IMR-90 (cell line): Measurements from ENCODE around the gene RIMS1. TPM values are rescaled to one million over a fixed set of nuclear protein-coding genes. Genes with fewer than 3 reads are reported as not detected.

Experiments
- ATAC-seq: fragments of 200-7000 bp; cut with Tn5 transposase; 2 replicates; pipeline ENCODE4 v1.9.1; 2020; ENCODE audit warnings: low read depth, mild to moderate bottlenecking, moderate library complexity
- BruUV-seq: library from RNA; stranded (reverse); fragments of 400-500 nt; replicated peaks from 2 replicates; lab custom pipeline; 2021; lab: Mats Ljungman, UMichigan
- CTCF ChIA-PET: fragments of 300-600 bp; formaldehyde crosslinking; extraction: SDS; loops from one replicate; lab custom pipeline; 2021; ENCODE audit warnings: antibody characterized with exemption; lab: Yijun Ruan, JAX
- POLR2A ChIA-PET: fragments of 300-600 bp; sonication (Branson Sonifier 250); formaldehyde crosslinking; loops from one replicate; lab custom pipeline; 2022; ENCODE audit warnings: antibody characterized with exemption; ENCODE audit not compliant: unreplicated experiment; lab: Charles Lee
- DNase-seq: peaks from one replicate; pipeline ENCODE4 v3.0.0; 2013
- H2AFZ ChIP-seq: replicated peaks from 2 replicates; pipeline ENCODE3; 2013; ENCODE audit warnings: low read length, mild to moderate bottlenecking; ENCODE audit not compliant: poor library complexity
- H2AK5ac ChIP-seq: 2 replicates; pipeline ENCODE4 v1.6.1; 2013; ENCODE audit warnings: low read depth, low read length, inconsistent platforms
- H2AK9ac ChIP-seq: replicated peaks from 2 replicates; pipeline ENCODE3; 2013; ENCODE audit warnings: mild to moderate bottlenecking, low read depth, low read length, moderate library complexity; ENCODE audit not compliant: poor library complexity
- H2BK120ac ChIP-seq: 2 replicates; pipeline ENCODE4 v1.6.1; 2013; ENCODE audit warnings: low read depth, low read length, inconsistent platforms
- H2BK15ac ChIP-seq: 3 replicates; pipeline ENCODE4 v1.6.1; 2013; ENCODE audit warnings: low read depth, low read length, inconsistent platforms
- H2BK20ac ChIP-seq: 2 replicates; pipeline ENCODE4 v1.6.1; 2013; ENCODE audit warnings: low read depth, mild to moderate bottlenecking, inconsistent platforms, low read length, moderate library complexity
- H2BK5ac ChIP-seq: 2 replicates; pipeline ENCODE4 v1.6.1; 2013; ENCODE audit warnings: mild to moderate bottlenecking, low read depth, low read length, inconsistent platforms; ENCODE audit not compliant: poor library complexity, severe bottlenecking
- H3K14ac ChIP-seq: replicated peaks from 2 replicates; pipeline ENCODE4 v1.6.1; 2013; ENCODE audit warnings: low read depth, low read length, inconsistent platforms
- H3K18ac ChIP-seq: 2 replicates; pipeline ENCODE4 v1.6.1; 2013; ENCODE audit warnings: low read depth, low read length, control low read depth
- H3K23ac ChIP-seq: 2 replicates; pipeline ENCODE4 v1.6.1; 2013; ENCODE audit warnings: low read depth, low read length, inconsistent platforms
- H3K27ac ChIP-seq: 2 replicates; pipeline ENCODE4 v1.5.1; 2013; ENCODE audit warnings: mild to moderate bottlenecking, control low read depth, low read length; ENCODE audit not compliant: insufficient read depth
- H3K27me3 ChIP-seq: 2 replicates; pipeline ENCODE4 v1.6.1; 2013; ENCODE audit warnings: low read length; ENCODE audit not compliant: control insufficient read depth, insufficient read depth
- H3K36me3 ChIP-seq: 2 replicates; pipeline ENCODE4 v1.6.1; 2013; ENCODE audit warnings: low read length, mixed read lengths; ENCODE audit not compliant: control insufficient read depth, insufficient read depth
- H3K4ac ChIP-seq: 2 replicates; pipeline ENCODE4 v1.6.1; 2013; ENCODE audit warnings: low read depth, low read length, inconsistent platforms
- H3K4me1 ChIP-seq: 2 replicates; pipeline ENCODE4 v1.6.1; 2013; ENCODE audit warnings: low read length, mixed read lengths; ENCODE audit not compliant: control insufficient read depth, insufficient read depth
- H3K4me2 ChIP-seq: 2 replicates; pipeline ENCODE4 v1.6.1; 2013; ENCODE audit warnings: low read depth, mild to moderate bottlenecking, control low read depth, low read length, moderate library complexity
- H3K4me3 ChIP-seq: 2 replicates; pipeline ENCODE4 v1.5.1; 2013; ENCODE audit warnings: low read depth, mild to moderate bottlenecking, control low read depth, low read length, moderate library complexity; ENCODE audit not compliant: insufficient read depth
- H3K56ac ChIP-seq: 2 replicates; pipeline ENCODE4 v1.6.1; 2013; ENCODE audit warnings: low read length, inconsistent platforms; ENCODE audit not compliant: insufficient read depth; ENCODE audit errors: extremely low read depth
- H3K79me1 ChIP-seq, 2 experiments: 2 replicates each; pipeline ENCODE4 v1.6.1; 2013; ENCODE audit warnings: low read length in 2 of 2, inconsistent platforms in 1 of 2, low read depth in 1 of 2
- H3K9ac ChIP-seq: 2 replicates; pipeline ENCODE4 v1.6.1; 2013; ENCODE audit warnings: low read depth, low read length, control low read depth
- H3K9me1 ChIP-seq: 2 replicates; pipeline ENCODE4 v1.6.1; 2013; ENCODE audit warnings: low read length, inconsistent platforms; ENCODE audit not compliant: insufficient read depth
- H3K9me3 ChIP-seq: 2 replicates; pipeline ENCODE4 v1.6.1; 2013; ENCODE audit warnings: low read length; ENCODE audit not compliant: control insufficient read depth, insufficient read depth
- H4K20me1 ChIP-seq: 2 replicates; pipeline ENCODE4 v1.6.1; 2013; ENCODE audit warnings: low read length, inconsistent platforms; ENCODE audit not compliant: insufficient read depth
- H4K5ac ChIP-seq: 2 replicates; pipeline ENCODE4 v1.6.1; 2013; ENCODE audit warnings: mild to moderate bottlenecking, low read depth, low read length, control low read depth
- H4K8ac ChIP-seq, 2 experiments: 2 replicates each; pipeline ENCODE4 v1.6.1; 2013; ENCODE audit warnings: low read depth in 2 of 2, low read length in 2 of 2, control low read depth in 1 of 2, inconsistent platforms in 1 of 2
- H4K91ac ChIP-seq: 2 replicates; pipeline ENCODE4 v1.6.1; 2013; ENCODE audit warnings: low read depth, low read length, inconsistent platforms; ENCODE audit not compliant: insufficient read depth
- MAFK ChIP-seq: IDR thresholded peaks from 2 replicates; pipeline ENCODE4 v1.6.1; 2012; ENCODE audit warnings: low read depth, low read length, improper control_type of control experiment
- MXI1 ChIP-seq: IDR thresholded peaks from 2 replicates; pipeline ENCODE4 v1.6.1; 2012; ENCODE audit warnings: low read depth, mild to moderate bottlenecking, low read length, moderate library complexity, borderline replicate concordance
- RCOR1 ChIP-seq: IDR thresholded peaks from 2 replicates; pipeline ENCODE4 v1.6.1; 2012; ENCODE audit warnings: mild to moderate bottlenecking, low read length, improper control_type of control experiment; ENCODE audit not compliant: insufficient replicate concordance
- RFX5 ChIP-seq: IDR thresholded peaks from 2 replicates; pipeline ENCODE4 v1.8.0; 2012; ENCODE audit warnings: low read depth, mild to moderate bottlenecking, low read length, moderate library complexity
- SMC3 ChIP-seq: fragments of 150-350 bp; IDR thresholded peaks from 2 replicates; pipeline ENCODE4 v1.6.1; 2016; ENCODE audit warnings: low read depth, mild to moderate bottlenecking, antibody characterized with exemption, low read length, moderate library complexity
- WGBS, 2 experiments: methylation state at CpG; one replicate each; pipeline versions ENCODE4 v1.1.5 to v1.1.7; 2013; ENCODE audit warnings: missing lambda C conversion rate in 2 of 2; ENCODE audit not compliant: insufficient read length in 1 of 2; ENCODE audit errors: extremely low coverage in 2 of 2; 5-methylcytosine and 5-hydroxymethylcytosine counted together
- dilution Hi-C: fragments of 300-500 bp; cut with HindIII; formaldehyde crosslinking; loops from one replicate; pipeline ENCODE4 v1.14.3; 2018; ENCODE audit warnings: low sequenced_read_pairs; ENCODE audit not compliant: unreplicated experiment
- in situ Hi-C: fragments of 300-500 bp; cut with MboI; formaldehyde crosslinking; loops from 3 replicates; pipeline ENCODE4 v1.14.3; 2019; ENCODE audit warnings: low sequenced_read_pairs, inconsistent platforms, mixed read lengths
- intact Hi-C: fragments of 100-400 bp; cut with micrococcal nuclease; formaldehyde crosslinking; loops from 2 replicates; pipeline ENCODE4 v1.10.0; 2022
- polyA plus RNA-seq, 3 experiments: library from polyadenylated mRNA; depleted of rRNA; stranded (reverse); fragments of >200 nt; gene quantifications; 2 replicates each; pipeline ENCODE4 v1.2.3, GENCODE V29; 2012; ENCODE audit warnings: low replicate concordance in 1 of 3
- total RNA-seq: library from RNA; depleted of rRNA; stranded (reverse); fragments of >200 nt; gene quantifications from 2 replicates; pipeline ENCODE4 v1.2.3, GENCODE V29; 2012
- TF ChIP-seq, protein P1 (sequence below): conservative IDR thresholded peaks from 2 replicates; pipeline ENCODE4 v1.5.1; 2012; ENCODE audit warnings: mild to moderate bottlenecking, low read depth, low read length, improper control_type of control experiment
- TF ChIP-seq, protein P2 (sequence below): fragments of 150-350 bp; IDR thresholded peaks from 2 replicates; pipeline ENCODE4 v1.6.1; 2016; ENCODE audit warnings: low read depth, mild to moderate bottlenecking, low read length, moderate library complexity, borderline replicate concordance

Gene RIMS1
- total and polyA plus RNA-seq, 2 of the 4 experiments (the other 2 are of a cell fraction) = 0.44 to 3.8 TPM

DNA sequence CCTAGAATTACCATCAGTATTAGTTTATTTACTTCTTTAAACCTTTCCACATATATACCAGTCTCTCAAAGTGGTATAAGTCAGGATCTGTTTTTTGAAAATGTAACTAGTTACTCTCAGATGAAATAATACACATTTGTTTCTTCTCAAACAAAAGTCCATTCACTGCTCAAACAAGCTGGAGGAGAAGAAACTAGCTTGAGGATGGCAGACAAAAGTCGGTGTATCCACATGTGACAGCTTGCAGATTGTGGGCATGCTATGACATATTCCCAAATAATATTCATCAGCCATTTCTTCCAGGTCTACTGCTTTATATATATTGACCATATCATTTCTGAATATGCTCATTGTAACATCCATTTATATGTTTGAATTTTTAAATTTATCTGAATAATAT is 538.1 kb downstream of the RIMS1 start:
- Histone ChIP-seq H2AK9ac (no peak overlapping the region), H3K9me3 (no peaks in the 10 kb centered on the region), H2BK120ac (peak overlapping the region; percentile 94), H3K23ac (no peak overlapping the region), H2AK5ac (peak overlapping the region; percentile 54), H3K27ac (no peak overlapping the region), H3K14ac (peak overlapping the region; percentile 85), H3K79me1 (no peaks in the 10 kb centered on the region), H2BK5ac (peak overlapping the region; percentile 61), H4K8ac (peak overlapping the region; percentile 71 to 72; a peak in 2 of 4 replicates), H2AFZ (no peak overlapping the region), H3K18ac (peak overlapping the region; percentile 96; the same call in 1 of the 2 replicates), H2BK20ac (peak overlapping the region; percentile 92), H3K27me3 (no peaks in the 10 kb centered on the region), H3K4me2 (no peak overlapping the region), H4K20me1 (no peaks in the 10 kb centered on the region), H3K56ac (no peak overlapping the region), H3K4ac (peak overlapping the region; percentile 77; the same call in 1 of the 2 replicates), H3K9me1 (peaks cover 3% of the 10 kb centered on the region; the same call in 1 of the 2 replicates), H3K4me1 (peaks cover 6% of the 10 kb centered on the region), H2BK15ac (peak overlapping the region; percentile 77; the same call in 1 of the 3 replicates), H3K9ac (no peak overlapping the region), H3K36me3 (no peaks in the 10 kb centered on the region), H4K5ac (peak overlapping the region; percentile 95; the same call in 1 of the 2 replicates), H3K4me3 (no peak overlapping the region), H4K91ac (peak overlapping the region; percentile 63)
- in situ Hi-C loops (loop anchor here (25.0 kb wide), 1 partner anchor 913 kb away; no protein-coding TSS in a partner anchor), dilution Hi-C loops (no loop called here), intact Hi-C loops (no loop called here)
- CTCF ChIA-PET = interaction anchor here (1.0 kb wide), 1 partner anchor 53 kb away, joined by 4 read pairs; no protein-coding TSS in a partner anchor
- DNase-seq = no peak
- POLR2A ChIA-PET = no interaction called here
- no TSS peak for BruUV-seq
- no CpG with 5 or more reads among the region's 1 CpG for WGBS, 2 experiments
- TF ChIP-seq, protein P1, sequence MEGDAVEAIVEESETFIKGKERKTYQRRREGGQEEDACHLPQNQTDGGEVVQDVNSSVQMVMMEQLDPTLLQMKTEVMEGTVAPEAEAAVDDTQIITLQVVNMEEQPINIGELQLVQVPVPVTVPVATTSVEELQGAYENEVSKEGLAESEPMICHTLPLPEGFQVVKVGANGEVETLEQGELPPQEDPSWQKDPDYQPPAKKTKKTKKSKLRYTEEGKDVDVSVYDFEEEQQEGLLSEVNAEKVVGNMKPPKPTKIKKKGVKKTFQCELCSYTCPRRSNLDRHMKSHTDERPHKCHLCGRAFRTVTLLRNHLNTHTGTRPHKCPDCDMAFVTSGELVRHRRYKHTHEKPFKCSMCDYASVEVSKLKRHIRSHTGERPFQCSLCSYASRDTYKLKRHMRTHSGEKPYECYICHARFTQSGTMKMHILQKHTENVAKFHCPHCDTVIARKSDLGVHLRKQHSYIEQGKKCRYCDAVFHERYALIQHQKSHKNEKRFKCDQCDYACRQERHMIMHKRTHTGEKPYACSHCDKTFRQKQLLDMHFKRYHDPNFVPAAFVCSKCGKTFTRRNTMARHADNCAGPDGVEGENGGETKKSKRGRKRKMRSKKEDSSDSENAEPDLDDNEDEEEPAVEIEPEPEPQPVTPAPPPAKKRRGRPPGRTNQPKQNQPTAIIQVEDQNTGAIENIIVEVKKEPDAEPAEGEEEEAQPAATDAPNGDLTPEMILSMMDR = no peak
- TF ChIP-seq, protein P2, sequence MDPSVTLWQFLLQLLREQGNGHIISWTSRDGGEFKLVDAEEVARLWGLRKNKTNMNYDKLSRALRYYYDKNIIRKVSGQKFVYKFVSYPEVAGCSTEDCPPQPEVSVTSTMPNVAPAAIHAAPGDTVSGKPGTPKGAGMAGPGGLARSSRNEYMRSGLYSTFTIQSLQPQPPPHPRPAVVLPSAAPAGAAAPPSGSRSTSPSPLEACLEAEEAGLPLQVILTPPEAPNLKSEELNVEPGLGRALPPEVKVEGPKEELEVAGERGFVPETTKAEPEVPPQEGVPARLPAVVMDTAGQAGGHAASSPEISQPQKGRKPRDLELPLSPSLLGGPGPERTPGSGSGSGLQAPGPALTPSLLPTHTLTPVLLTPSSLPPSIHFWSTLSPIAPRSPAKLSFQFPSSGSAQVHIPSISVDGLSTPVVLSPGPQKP = no peak
- no peak for TF ChIP-seq SMC3
- TF ChIP-seq RCOR1 = no peak
- TF ChIP-seq MAFK = no peak
- no peak for TF ChIP-seq RFX5
- no peak for TF ChIP-seq MXI1
- no peak for ATAC-seq
